HG02571 (cell line): ENCODE results near the gene BEAN1.

Experiments used
- ATAC-seq: cut with Tn5 transposase; IDR thresholded peaks from one replicate; pipeline ENCODE4 v1.9.1; 2021; ENCODE audit warnings: mild to moderate bottlenecking, moderate library complexity; ENCODE audit not compliant: unreplicated experiment

Gene BEAN1

GRCh38 chr16:66519482-66520373 lies 92.6 kb downstream of the BEAN1 start:
- ATAC-seq = no peak

- ATAC-seq = no peak
Observed at GRCh38 chr16:66520406-66521170, 93.5 kb downstream of the BEAN1 start.

- no peak for ATAC-seq
Observed at GRCh38 chr16:66521252-66521713, 94.2 kb downstream of the BEAN1 start.

- ATAC-seq = no peak
Observed at GRCh38 chr16:66521951-66522771, 95.1 kb downstream of the BEAN1 start.

GRCh38 chr16:66522816-66523590 lies 95.9 kb downstream of the BEAN1 start:
- no peak for ATAC-seq

GRCh38 chr16:66523861-66524354 lies 96.8 kb downstream of the BEAN1 start:
- ATAC-seq = no peak

GRCh38 chr16:66524601-66525164 lies 97.6 kb downstream of the BEAN1 start:
- peak; percentile 48 for ATAC-seq

GRCh38 chr16:66525396-66526180 lies 98.5 kb downstream of the BEAN1 start:
- no peak for ATAC-seq

GRCh38 chr16:66528294-66528693 lies 101.2 kb downstream of the BEAN1 start:
- no peak for ATAC-seq

GRCh38 chr16:66529475-66529874 lies 102.4 kb downstream of the BEAN1 start:
- ATAC-seq = no peak
